HepG2 (cell line): Measurements from ENCODE around the gene HNRNPUL2. TPM values are rescaled to one million over a fixed set of nuclear protein-coding genes. Genes with fewer than 3 reads are reported as not detected.

ENCODE experiments used
- CCAR2 ChIP-seq: fragments of 200-400 bp; formaldehyde crosslinking; optimal IDR thresholded peaks from 2 replicates; pipeline ENCODE3; 2018; ENCODE audit warnings: low read depth, mild to moderate bottlenecking, low read length, moderate library complexity
- E2F1 ChIP-seq: sonication (generic); formaldehyde crosslinking; IDR thresholded peaks from 2 replicates; pipeline ENCODE4 v1.5.0; 2020; ENCODE audit warnings: missing genetic modification reagents
- HOXD1 ChIP-seq: sonication (generic); formaldehyde crosslinking; IDR thresholded peaks from 2 replicates; pipeline ENCODE4 v1.5.0; 2020; ENCODE audit warnings: missing genetic modification reagents
- SNAPC4 ChIP-seq: sonication (generic); formaldehyde crosslinking; IDR thresholded peaks from 2 replicates; pipeline ENCODE4 v1.4.0; 2020; ENCODE audit warnings: mild to moderate bottlenecking, missing genetic modification reagents
- TGIF2 ChIP-seq: IDR thresholded peaks from 2 replicates; pipeline ENCODE4 v1.6.1; 2016; ENCODE audit warnings: control low read depth, missing compliant biosample characterization
- ZBTB49 ChIP-seq: sonication (generic); formaldehyde crosslinking; IDR thresholded peaks from 2 replicates; pipeline ENCODE4 v1.4.0; 2020; ENCODE audit warnings: missing genetic modification reagents, borderline replicate concordance
- ZNF138 ChIP-seq: sonication (generic); formaldehyde crosslinking; IDR thresholded peaks from 2 replicates; pipeline ENCODE4 v1.5.0; 2020; ENCODE audit warnings: mild to moderate bottlenecking, low read depth, missing genetic modification reagents
- ZNF407 ChIP-seq: sonication (generic); formaldehyde crosslinking; IDR thresholded peaks from one replicate; pipeline ENCODE4 v1.5.1; 2020; ENCODE audit warnings: mild to moderate bottlenecking, missing genetic modification reagents; ENCODE audit errors: not compliant biosample characterization
- ZNF460 ChIP-seq: sonication (generic); formaldehyde crosslinking; IDR thresholded peaks from 2 replicates; pipeline ENCODE4 v1.5.1; 2020; ENCODE audit warnings: missing genetic modification reagents, mild to moderate bottlenecking, borderline replicate concordance
- ZNF891 ChIP-seq: sonication (generic); formaldehyde crosslinking; IDR thresholded peaks from 2 replicates; pipeline ENCODE4 v1.5.0; 2020; ENCODE audit warnings: mild to moderate bottlenecking, missing genetic modification reagents
- polyA plus RNA-seq, 8 experiments: library from polyadenylated mRNA; depleted of rRNA in 3 of 8; stranded (reverse) in 7 of 8; unstranded in 1 of 8; fragments of >200 nt; fragmentation: Illumina TruSeq in 4 of 8; extraction: Trizol in 4 of 8; gene quantifications; 2 replicates each; pipeline versions ENCODE4 v1.2.1 to v1.2.3, GENCODE V29; 2011 to 2016; ENCODE audit warnings: low read depth in 4 of 8, missing spikeins in 1 of 8, mixed read lengths in 1 of 8; ENCODE audit not compliant: insufficient read depth in 1 of 8
- total RNA-seq, 5 experiments: library from RNA; depleted of rRNA; stranded (reverse); fragments of >200 nt; fragmentation: Illumina TruSeq; extraction: Trizol; gene quantifications; 2 replicates each; pipeline ENCODE4 v1.2.3, GENCODE V29; 2016; ENCODE audit warnings: low read depth in 1 of 5

The HNRNPUL2 gene
- total and polyA plus RNA-seq, 2 of the 13 experiments (the other 11 are each of a cell fraction or from before 2014, with no cell fraction given): 8.4 to 9.6 TPM

- TF ChIP-seq SNAPC4 (CRISPR knock-in tag): peak; percentile 84
- no peak for TF ChIP-seq ZBTB49 (CRISPR knock-in tag)
- TF ChIP-seq ZNF460 (CRISPR knock-in tag): no peak; the same call in 1 of the 2 replicates
- TF ChIP-seq ZNF891 (CRISPR knock-in tag): no peak
- peak; percentile 41; the same call in 1 of the 2 replicates for TF ChIP-seq E2F1
- 0 out of 2 replicates have a peak, but pooled peaks have one; percentile 48 for TF ChIP-seq TGIF2
- TF ChIP-seq CCAR2: no peak
- no peak for TF ChIP-seq ZNF407 (CRISPR knock-in tag)
- TF ChIP-seq ZNF138: no peak
- TF ChIP-seq HOXD1 (CRISPR knock-in tag): 0 out of 2 replicates have a peak, but pooled peaks have one; percentile 18
Observed at GRCh38 chr11:62665075-62665598, 62.1 kb downstream of the HNRNPUL2 start, which contains the start of the genes C11orf98 and CSKMT (continued).
